ENCODE data around the gene GLI2. TPM values are rescaled to one million over a fixed set of nuclear protein-coding genes. Genes with fewer than 3 reads are reported as not detected.

GLI2 gene
- total and polyA plus RNA-seq, 7 experiments from 2014 or later: 1.6 TPM; not detected in 6

GRCh38 chr2:120740375-120740764, 4.7 kb downstream of the GLI2 start:
- POLR2A ChIA-PET: no interaction called here
- Mint-ChIP-seq H3K27ac (no peak overlapping the region), H3K27me3 (peaks cover 60 to 81% (median 75%) of the 10 kb centered on the region in 5 donors), H3K36me3 (no peaks in the 10 kb centered on the region), H3K4me1 (peaks cover 0 to 11% (median 6%) of the 10 kb centered on the region in 7 donors), H3K4me3 (no peak overlapping the region), H3K9me3 (peaks cover 0 to 1% (median 0%) of the 10 kb centered on the region in 11 donors)
- Histone ChIP-seq H3K36me3 (ENCODE audit: control insufficient read depth in 2 of 3, insufficient read depth in 3 of 3, low read length in 3 of 3) (no peaks in the 10 kb centered on the region), H3K9me3 (ENCODE audit: control insufficient read depth in 2 of 3, low read length in 3 of 3) (no peaks in the 10 kb centered on the region), H3K27ac (ENCODE audit: low read depth, low read length) (no peak overlapping the region), H3K27me3 (ENCODE audit: control insufficient read depth in 2 of 2, insufficient read depth in 2 of 2, low read length in 2 of 2) (no peaks in the 10 kb centered on the region), H3K4me1 (ENCODE audit: control insufficient read depth in 2 of 2, insufficient read depth in 2 of 2, low read length in 2 of 2) (no peaks in the 10 kb centered on the region), H3K4me3 (ENCODE audit: low read length) (no peak overlapping the region)
- ATAC-seq (no peak), DNase-seq (no peak)
- intact Hi-C loops (cut with micrococcal nuclease): no loop called here
- CTCF ChIA-PET: no interaction called here

GRCh38 chr2:120740765-120741524, 5.3 kb downstream of the GLI2 start:
- ATAC-seq (no peak), DNase-seq (peak in 1 of 9 donors; percentile 3)
- intact Hi-C loops (cut with micrococcal nuclease): no loop called here
- Mint-ChIP-seq H3K4me3 (peak overlapping the region in 1 of 10 donors; percentile 8), H3K36me3 (no peaks in the 10 kb centered on the region), H3K27ac (no peak overlapping the region), H3K27me3 (peaks cover 60 to 81% (median 75%) of the 10 kb centered on the region in 5 donors), H3K9me3 (peaks cover 0 to 1% (median 0%) of the 10 kb centered on the region in 11 donors), H3K4me1 (peaks cover 0 to 11% (median 6%) of the 10 kb centered on the region in 7 donors)
- H3K36me3 ChIP-seq (ENCODE audit: control insufficient read depth in 2 of 3, insufficient read depth in 3 of 3, low read length in 3 of 3): no peaks in the 10 kb centered on the region
- H3K4me1 ChIP-seq (ENCODE audit: control insufficient read depth in 2 of 2, insufficient read depth in 2 of 2, low read length in 2 of 2): no peaks in the 10 kb centered on the region
- ChIA-PET CTCF (no interaction called here), POLR2A (no interaction called here)
- no peaks in the 10 kb centered on the region for H3K9me3 ChIP-seq (ENCODE audit: control insufficient read depth in 2 of 3, low read length in 3 of 3)
- no peak overlapping the region for H3K27ac ChIP-seq (ENCODE audit: low read depth, low read length)
- H3K4me3 ChIP-seq (ENCODE audit: low read length): no peak overlapping the region
- H3K27me3 ChIP-seq (ENCODE audit: control insufficient read depth in 2 of 2, insufficient read depth in 2 of 2, low read length in 2 of 2): no peaks in the 10 kb centered on the region

DNA sequence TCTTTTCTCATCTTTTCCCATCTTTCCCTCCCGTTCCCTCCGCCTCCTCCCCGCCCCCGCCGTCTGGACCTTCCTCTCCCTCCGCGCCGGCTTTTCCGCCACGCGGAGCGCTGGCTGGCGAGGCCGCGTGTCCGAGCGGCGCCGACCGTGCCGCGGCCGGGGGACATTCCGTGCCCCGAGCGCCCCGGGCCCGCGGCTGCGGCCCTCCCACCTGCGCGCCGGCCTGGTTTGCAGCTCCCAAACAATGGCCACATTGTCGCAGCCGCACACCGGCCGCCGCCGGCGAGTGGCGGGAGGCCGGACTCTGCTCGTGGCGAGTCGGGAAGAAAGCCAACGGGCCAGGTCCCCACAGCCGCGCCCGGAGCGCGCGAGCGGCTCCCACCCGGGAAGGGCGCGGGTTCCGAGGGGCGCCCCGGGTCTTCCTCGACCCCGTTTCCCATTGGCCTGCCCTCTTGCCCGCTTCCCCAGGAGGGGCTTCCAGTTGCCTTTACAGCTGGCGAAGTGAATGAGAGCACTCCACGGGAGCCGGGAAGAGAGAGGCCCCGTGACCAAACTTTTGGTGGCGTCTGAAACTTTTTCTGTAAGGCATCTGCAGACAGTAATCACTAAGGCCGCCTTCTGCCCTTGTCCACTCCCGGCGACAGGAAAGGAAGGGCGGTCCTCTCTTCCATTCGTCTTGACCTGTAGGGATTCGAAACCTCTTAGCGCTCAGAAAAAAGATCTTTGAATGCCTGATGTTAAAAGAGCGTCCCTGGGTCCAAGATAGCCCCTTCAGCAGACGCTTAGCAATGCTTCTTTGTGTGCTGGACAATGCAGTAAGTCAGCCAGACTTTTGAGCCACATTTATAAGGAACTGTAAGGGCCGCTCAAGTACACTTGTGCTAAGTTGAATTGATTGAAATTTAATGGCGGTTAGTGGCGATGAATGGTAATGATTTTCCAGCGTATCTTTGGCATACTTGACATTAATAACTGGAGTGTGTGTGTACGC, 6.2 kb downstream of the GLI2 start:
- no peaks in the 10 kb centered on the region for H3K4me1 ChIP-seq (ENCODE audit: control insufficient read depth in 2 of 2, insufficient read depth in 2 of 2, low read length in 2 of 2)
- ChIA-PET POLR2A (no interaction called here), CTCF (no interaction called here)
- intact Hi-C loops (cut with micrococcal nuclease): no loop called here
- no peaks in the 10 kb centered on the region for H3K9me3 ChIP-seq (ENCODE audit: control insufficient read depth in 2 of 3, low read length in 3 of 3)
- H3K27me3 Mint-ChIP-seq: peaks cover 60 to 79% (median 73%) of the 10 kb centered on the region in 5 donors
- H3K9me3 Mint-ChIP-seq: peaks cover 0 to 1% (median 0%) of the 10 kb centered on the region in 11 donors
- no peaks in the 10 kb centered on the region for H3K36me3 ChIP-seq (ENCODE audit: control insufficient read depth in 2 of 3, insufficient read depth in 3 of 3, low read length in 3 of 3)
- H3K36me3 Mint-ChIP-seq: no peaks in the 10 kb centered on the region
- H3K27ac ChIP-seq (ENCODE audit: low read depth, low read length): no peak overlapping the region
- ATAC-seq: no peak
- peak in 1 of 9 donors; percentile 15 for DNase-seq
- H3K27ac Mint-ChIP-seq: no peak overlapping the region
- H3K4me3 ChIP-seq (ENCODE audit: low read length): no peak overlapping the region
- H3K4me1 Mint-ChIP-seq: peaks cover 0 to 9% (median 6%) of the 10 kb centered on the region in 7 donors
- peak overlapping the region in 1 of 10 donors; percentile 8 for H3K4me3 Mint-ChIP-seq
- no peaks in the 10 kb centered on the region for H3K27me3 ChIP-seq (ENCODE audit: control insufficient read depth in 2 of 2, insufficient read depth in 2 of 2, low read length in 2 of 2)

DNA sequence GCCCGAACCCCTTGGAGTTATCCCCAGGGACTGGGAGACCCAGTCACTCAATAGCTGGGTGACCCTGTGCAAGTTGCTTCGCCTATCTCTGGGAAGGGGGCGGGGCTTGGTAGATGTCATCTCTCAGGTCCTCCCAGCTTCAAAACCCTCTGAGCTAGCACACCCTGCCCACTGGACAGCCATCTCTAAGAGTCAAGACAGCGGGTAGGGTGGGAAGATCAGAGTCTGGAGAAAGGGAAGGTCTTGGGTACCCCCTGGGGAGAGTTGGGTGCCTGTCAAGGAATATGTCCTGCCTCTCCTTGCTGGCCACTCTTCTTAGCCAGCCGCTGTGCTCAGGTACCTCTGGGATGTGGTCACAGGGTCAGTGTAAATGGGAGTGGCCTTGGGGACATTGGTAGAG, 8.0 kb downstream of the GLI2 start:
- Mint-ChIP-seq H3K27ac (no peak overlapping the region), H3K4me1 (peaks cover 0 to 3% (median 0%) of the 10 kb centered on the region in 7 donors), H3K4me3 (no peak overlapping the region), H3K9me3 (no peaks in the 10 kb centered on the region), H3K36me3 (no peaks in the 10 kb centered on the region), H3K27me3 (peaks cover 44 to 65% (median 55%) of the 10 kb centered on the region in 5 donors)
- no peaks in the 10 kb centered on the region for H3K36me3 ChIP-seq (ENCODE audit: control insufficient read depth in 2 of 3, insufficient read depth in 3 of 3, low read length in 3 of 3)
- H3K4me1 ChIP-seq (ENCODE audit: control insufficient read depth in 2 of 2, insufficient read depth in 2 of 2, low read length in 2 of 2): no peaks in the 10 kb centered on the region
- no peak overlapping the region for H3K4me3 ChIP-seq (ENCODE audit: low read length)
- H3K9me3 ChIP-seq (ENCODE audit: control insufficient read depth in 2 of 3, low read length in 3 of 3): no peaks in the 10 kb centered on the region
- DNase-seq (peak in 1 of 9 donors; percentile 16), ATAC-seq (no peak)
- intact Hi-C loops (cut with micrococcal nuclease): no loop called here
- POLR2A ChIA-PET: no interaction called here
- H3K27me3 ChIP-seq (ENCODE audit: control insufficient read depth in 2 of 2, insufficient read depth in 2 of 2, low read length in 2 of 2): no peaks in the 10 kb centered on the region
- H3K27ac ChIP-seq (ENCODE audit: low read depth, low read length): no peak overlapping the region
- CTCF ChIA-PET: no interaction called here

- intact Hi-C loops (cut with micrococcal nuclease): no loop called here
- POLR2A ChIA-PET: no interaction called here
- CTCF ChIA-PET: no interaction called here
- H3K9me3 Mint-ChIP-seq: no peaks in the 10 kb centered on the region
- no peaks in the 10 kb centered on the region for H3K36me3 Mint-ChIP-seq
- no peak overlapping the region for H3K4me3 Mint-ChIP-seq
- H3K4me1 Mint-ChIP-seq: peaks cover 0 to 3% (median 0%) of the 10 kb centered on the region in 7 donors
- H3K27ac Mint-ChIP-seq: no peak overlapping the region
- Histone ChIP-seq H3K27me3 (ENCODE audit: control insufficient read depth in 2 of 2, insufficient read depth in 2 of 2, low read length in 2 of 2) (no peaks in the 10 kb centered on the region), H3K36me3 (ENCODE audit: control insufficient read depth in 2 of 3, insufficient read depth in 3 of 3, low read length in 3 of 3) (no peaks in the 10 kb centered on the region), H3K4me1 (ENCODE audit: control insufficient read depth in 2 of 2, insufficient read depth in 2 of 2, low read length in 2 of 2) (no peaks in the 10 kb centered on the region), H3K27ac (ENCODE audit: low read depth, low read length) (no peak overlapping the region), H3K9me3 (ENCODE audit: control insufficient read depth in 2 of 3, low read length in 3 of 3) (no peaks in the 10 kb centered on the region), H3K4me3 (ENCODE audit: low read length) (no peak overlapping the region)
- DNase-seq (peak in 1 of 9 donors; percentile 8), ATAC-seq (no peak)
- peaks cover 32 to 53% (median 43%) of the 10 kb centered on the region in 5 donors for H3K27me3 Mint-ChIP-seq
These were observed 9.1 kb downstream of the GLI2 start for GRCh38 chr2:120744817-120745216.

GRCh38 chr2:120745420-120746111, 9.9 kb downstream of the GLI2 start:
- H3K9me3 ChIP-seq (ENCODE audit: control insufficient read depth in 2 of 3, low read length in 3 of 3): no peaks in the 10 kb centered on the region
- H3K27me3 Mint-ChIP-seq: peaks cover 26 to 46% (median 38%) of the 10 kb centered on the region in 5 donors
- H3K4me3 ChIP-seq (ENCODE audit: low read length): no peak overlapping the region
- ATAC-seq: no peak
- no peaks in the 10 kb centered on the region for H3K9me3 Mint-ChIP-seq
- no peak overlapping the region for H3K27ac Mint-ChIP-seq
- DNase-seq: peak in 1 of 9 donors; percentile 1
- ChIA-PET POLR2A (no interaction called here), CTCF (interaction anchor here (0.6 kb wide), 1 partner anchor 155 kb away, joined by 4 read pairs; no protein-coding TSS in a partner anchor)
- intact Hi-C loops (cut with micrococcal nuclease): no loop called here
- H3K4me1 ChIP-seq (ENCODE audit: control insufficient read depth in 2 of 2, insufficient read depth in 2 of 2, low read length in 2 of 2): no peaks in the 10 kb centered on the region
- H3K36me3 ChIP-seq (ENCODE audit: control insufficient read depth in 2 of 3, insufficient read depth in 3 of 3, low read length in 3 of 3): no peaks in the 10 kb centered on the region
- no peak overlapping the region for H3K27ac ChIP-seq (ENCODE audit: low read depth, low read length)
- no peak overlapping the region for H3K4me3 Mint-ChIP-seq
- H3K4me1 Mint-ChIP-seq: peaks cover 0 to 3% (median 0%) of the 10 kb centered on the region in 7 donors
- no peaks in the 10 kb centered on the region for H3K36me3 Mint-ChIP-seq
- H3K27me3 ChIP-seq (ENCODE audit: control insufficient read depth in 2 of 2, insufficient read depth in 2 of 2, low read length in 2 of 2): no peaks in the 10 kb centered on the region

All from naive thymus-derived CD4-positive, alpha-beta T cell (primary cell).